ENCODE data around the gene CEP128. TPM values are rescaled to one million over a fixed set of nuclear protein-coding genes. Genes with fewer than 3 reads are reported as not detected.

CEP128 gene
- total and polyA plus RNA-seq, 2 experiments from 2014 or later, result 7.6 to 17.6 TPM

GRCh38 chr14:80645667-80646413 is 295.7 kb downstream of the CEP128 start (continued):
- TF ChIP-seq, protein P1, sequence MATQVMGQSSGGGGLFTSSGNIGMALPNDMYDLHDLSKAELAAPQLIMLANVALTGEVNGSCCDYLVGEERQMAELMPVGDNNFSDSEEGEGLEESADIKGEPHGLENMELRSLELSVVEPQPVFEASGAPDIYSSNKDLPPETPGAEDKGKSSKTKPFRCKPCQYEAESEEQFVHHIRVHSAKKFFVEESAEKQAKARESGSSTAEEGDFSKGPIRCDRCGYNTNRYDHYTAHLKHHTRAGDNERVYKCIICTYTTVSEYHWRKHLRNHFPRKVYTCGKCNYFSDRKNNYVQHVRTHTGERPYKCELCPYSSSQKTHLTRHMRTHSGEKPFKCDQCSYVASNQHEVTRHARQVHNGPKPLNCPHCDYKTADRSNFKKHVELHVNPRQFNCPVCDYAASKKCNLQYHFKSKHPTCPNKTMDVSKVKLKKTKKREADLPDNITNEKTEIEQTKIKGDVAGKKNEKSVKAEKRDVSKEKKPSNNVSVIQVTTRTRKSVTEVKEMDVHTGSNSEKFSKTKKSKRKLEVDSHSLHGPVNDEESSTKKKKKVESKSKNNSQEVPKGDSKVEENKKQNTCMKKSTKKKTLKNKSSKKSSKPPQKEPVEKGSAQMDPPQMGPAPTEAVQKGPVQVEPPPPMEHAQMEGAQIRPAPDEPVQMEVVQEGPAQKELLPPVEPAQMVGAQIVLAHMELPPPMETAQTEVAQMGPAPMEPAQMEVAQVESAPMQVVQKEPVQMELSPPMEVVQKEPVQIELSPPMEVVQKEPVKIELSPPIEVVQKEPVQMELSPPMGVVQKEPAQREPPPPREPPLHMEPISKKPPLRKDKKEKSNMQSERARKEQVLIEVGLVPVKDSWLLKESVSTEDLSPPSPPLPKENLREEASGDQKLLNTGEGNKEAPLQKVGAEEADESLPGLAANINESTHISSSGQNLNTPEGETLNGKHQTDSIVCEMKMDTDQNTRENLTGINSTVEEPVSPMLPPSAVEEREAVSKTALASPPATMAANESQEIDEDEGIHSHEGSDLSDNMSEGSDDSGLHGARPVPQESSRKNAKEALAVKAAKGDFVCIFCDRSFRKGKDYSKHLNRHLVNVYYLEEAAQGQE (IDR thresholded peaks at IDR 0.05; ENCODE audit: unreplicated experiment), result no peak
- TF ChIP-seq ZNF331 (CRISPR knock-in tag; IDR thresholded peaks at IDR 0.05; ENCODE audit: low read depth), result no peak
- no peak for TF ChIP-seq STAT1 (IDR thresholded peaks at IDR 0.05; ENCODE audit: unreplicated experiment)
- TF ChIP-seq NANOG (IDR thresholded peaks at IDR 0.05; ENCODE audit: borderline replicate concordance), result no peak

DNA sequence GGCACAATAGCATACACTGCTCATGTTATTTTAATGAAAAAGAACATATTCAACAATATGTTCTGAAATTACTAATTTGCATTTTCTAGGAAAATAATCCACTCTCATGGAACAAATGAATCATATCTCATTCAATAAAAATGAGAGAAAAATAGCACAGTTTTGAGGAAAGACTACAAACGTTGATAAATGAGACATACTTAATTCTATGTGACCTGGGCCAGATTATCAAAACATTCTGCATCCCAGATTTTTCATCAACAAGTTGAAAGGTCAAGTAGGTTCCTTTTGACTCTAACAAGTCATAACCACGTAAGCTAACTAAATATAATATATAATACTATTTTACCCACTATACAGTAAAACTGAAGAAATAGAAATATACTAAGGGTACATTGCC is 296.7 kb downstream of the CEP128 start:
- no peak overlapping the region for H3K27ac ChIP-seq (ENCODE audit: low read depth)
- H3K4me2 ChIP-seq, result no peak overlapping the region
- no peaks in the 10 kb centered on the region for H4K20me1 ChIP-seq (replicated peaks; ENCODE audit: insufficient read depth)
- Mint-ChIP-seq H3K36me3 (ENCODE audit: low read depth) (no peaks in the 10 kb centered on the region), H3K27ac (no peak overlapping the region), H3K9me3 (no peaks in the 10 kb centered on the region), H3K27me3 (ENCODE audit: insufficient read depth, low read depth, poor library complexity) (no peaks in the 10 kb centered on the region), H3K4me1 (no peaks in the 10 kb centered on the region), H3K4me3 (no peak overlapping the region)
- TF ChIP-seq POLR2AphosphoS5 (IDR thresholded peaks at IDR 0.05; ENCODE audit: low read depth), result no peak
- TF ChIP-seq, protein P1 (IDR thresholded peaks at IDR 0.05; ENCODE audit: unreplicated experiment), result no peak
- H2AFZ ChIP-seq, result no peak overlapping the region
- no peaks in the 10 kb centered on the region for H3K4me1 ChIP-seq (ENCODE audit: insufficient read depth)
- H3F3A ChIP-seq (replicated peaks; ENCODE audit: low read depth), result no peaks in the 10 kb centered on the region
- no peak overlapping the region for H3K4me3 ChIP-seq
- no peaks in the 10 kb centered on the region for H3K79me2 ChIP-seq (replicated peaks; ENCODE audit: insufficient read depth)
- no peak for ATAC-seq
- H3K27me3 ChIP-seq (ENCODE audit: insufficient read depth), result no peaks in the 10 kb centered on the region
- DNase-seq (ENCODE audit: low spot score), result no peak
- H3K36me3 ChIP-seq (ENCODE audit: insufficient read depth), result no peaks in the 10 kb centered on the region
- H3K9me2 ChIP-seq (ENCODE audit: insufficient read depth), result no peaks in the 10 kb centered on the region
